ENCODE measurements around the gene PCSK4.
"Not testable (repeated sequence)": the region's sequence is repeated elsewhere in the genome, so short reads cannot be mapped to it uniquely, and the experiment has no call there.

PCSK4 gene

GRCh38 chr19:1486720-1487575 lies 3.2 kb downstream of the PCSK4 start:
- DNase-seq: no peak

DNA sequence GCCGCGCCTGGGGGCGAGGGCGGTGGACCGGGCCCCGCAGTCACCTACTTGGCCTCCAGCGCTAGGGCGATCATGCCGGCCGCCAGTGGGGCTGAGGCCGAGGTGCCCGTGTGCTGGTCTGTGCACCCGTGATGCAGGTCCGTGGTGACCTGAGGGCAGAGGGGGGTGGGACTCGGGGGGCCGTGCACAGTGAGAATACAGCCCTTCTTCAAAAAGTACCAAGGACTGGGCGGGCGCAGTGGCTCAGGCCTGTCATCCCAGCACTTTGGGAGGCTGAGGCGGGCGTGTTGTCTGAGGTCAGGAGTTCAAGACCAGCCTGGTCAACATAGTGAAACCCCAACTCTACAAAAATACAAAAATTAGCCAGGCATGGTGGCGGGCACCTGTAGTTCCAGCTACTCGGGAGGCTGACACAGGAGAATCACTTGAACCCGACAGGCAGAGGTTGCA lies 6.1 kb downstream of the PCSK4 start:
- DNase-seq: no peak

DNA sequence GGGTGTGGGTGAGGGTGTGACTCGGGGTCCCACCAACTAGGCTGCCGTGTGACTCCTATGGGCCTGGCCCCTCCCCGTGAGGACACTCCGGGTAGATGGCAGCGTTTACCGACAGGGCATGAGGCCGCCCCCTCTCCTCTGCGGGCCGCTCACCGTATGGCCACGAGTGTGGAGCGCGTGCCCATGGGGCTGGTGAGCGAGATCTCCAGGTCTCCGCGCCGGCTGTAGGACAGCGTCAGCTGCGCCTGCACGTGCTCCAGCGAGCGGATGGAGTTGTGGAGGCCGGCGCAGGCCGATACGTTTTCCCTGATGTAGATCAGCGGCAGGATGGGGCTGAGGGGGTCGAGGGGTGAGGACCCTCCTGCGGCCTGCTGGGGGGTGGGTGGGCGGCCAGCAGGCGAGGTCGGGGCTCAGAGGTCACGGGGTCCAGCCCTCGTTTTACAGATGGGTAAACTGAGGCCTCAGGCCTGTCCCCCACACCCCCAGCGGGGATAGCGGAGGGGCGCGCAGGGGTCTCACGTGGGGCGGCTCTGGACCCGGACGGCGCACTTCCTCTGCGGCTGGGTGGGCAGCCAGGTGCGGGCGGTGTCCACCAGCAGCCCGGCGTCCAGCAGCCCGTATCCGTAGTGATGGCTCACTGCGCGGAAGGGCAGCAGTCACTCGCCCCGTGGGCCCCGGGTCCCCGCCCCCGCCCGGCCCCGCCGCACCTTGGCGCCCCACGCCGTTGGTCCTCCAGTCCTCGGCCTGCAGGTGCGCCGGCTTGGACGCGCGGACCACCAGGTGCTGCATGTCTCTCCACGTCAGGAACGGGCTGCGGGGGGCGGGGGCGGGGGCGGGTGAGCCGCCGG lies 6.8 kb downstream of the PCSK4 start:
- DNase-seq: no peak

GRCh38 chr19:1482361-1483130 lies 7.6 kb downstream of the PCSK4 start:
- no peak for DNase-seq

DNA sequence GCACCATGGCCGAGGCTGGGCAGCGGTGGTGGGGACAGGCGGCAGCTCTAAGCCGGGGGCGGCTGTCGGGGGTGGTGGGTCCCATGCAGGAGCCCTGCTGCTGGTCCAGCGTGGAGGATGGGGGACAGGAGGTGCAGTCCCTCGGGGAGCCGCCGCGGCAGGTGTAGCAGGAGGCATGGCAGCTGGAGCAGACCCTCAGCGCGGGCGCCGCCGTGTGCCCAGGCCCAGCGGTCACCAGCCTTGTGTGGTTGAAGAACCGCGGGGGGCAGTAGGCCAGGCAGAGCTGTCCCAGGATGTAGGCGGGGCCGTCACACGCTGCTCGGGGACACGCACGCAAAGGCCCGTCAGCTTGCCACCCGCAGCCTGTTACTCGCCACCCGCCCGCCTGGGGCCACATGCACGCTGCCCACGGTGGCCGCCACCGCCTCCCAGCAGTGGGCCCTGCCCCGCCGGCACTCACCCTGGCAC lies 8.2 kb downstream of the PCSK4 start:
- no peak for DNase-seq

- DNase-seq: no peak
These were observed 8.8 kb downstream of the PCSK4 start for GRCh38 chr19:1481224-1481892.

DNA sequence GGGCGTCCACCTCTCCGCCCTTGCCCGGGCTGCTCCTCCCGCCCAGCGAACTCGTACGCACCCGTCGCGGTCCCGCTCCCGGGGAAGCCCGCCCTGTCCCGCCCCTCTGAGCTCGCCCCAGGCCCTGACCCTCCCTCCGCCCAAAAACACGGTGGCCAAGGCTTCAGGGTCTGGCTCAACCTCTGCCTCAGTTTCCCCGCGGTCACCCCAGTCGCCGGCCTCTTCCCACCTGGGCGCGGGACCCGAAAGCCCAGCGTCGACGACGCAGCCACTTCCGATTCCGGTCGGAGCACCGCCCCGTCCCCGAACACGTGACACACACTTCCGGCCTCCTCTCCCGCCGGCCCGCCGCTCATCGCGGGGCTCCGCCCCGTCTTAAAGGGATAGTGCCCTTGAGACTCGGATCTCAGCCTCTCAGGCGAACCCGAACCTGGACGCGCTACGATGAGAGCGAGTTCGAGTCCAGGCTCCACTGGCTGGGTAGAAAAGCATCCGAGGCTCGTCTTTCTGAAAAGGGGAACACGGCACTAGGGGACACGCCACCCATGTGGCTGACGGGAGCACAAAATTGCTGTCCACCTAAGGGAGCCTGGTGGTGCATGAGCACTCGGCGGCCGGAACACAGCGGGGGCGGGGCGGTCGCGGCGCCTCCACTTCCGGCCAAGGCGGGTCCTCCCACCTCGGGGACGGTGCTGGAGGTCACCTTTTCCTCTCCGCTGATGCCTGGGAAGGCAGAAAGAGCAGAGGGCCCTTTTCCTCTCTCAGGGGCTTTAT lies 11.0 kb downstream of the PCSK4 start, which contains the start of gene C19orf25:
TSS of gene C19orf25 (minus strand) at position 282 of the 774 bp plus-strand sequence. CDS start 312 bp downstream, outside the sequence.
- peak; percentile 96 for DNase-seq

DNA sequence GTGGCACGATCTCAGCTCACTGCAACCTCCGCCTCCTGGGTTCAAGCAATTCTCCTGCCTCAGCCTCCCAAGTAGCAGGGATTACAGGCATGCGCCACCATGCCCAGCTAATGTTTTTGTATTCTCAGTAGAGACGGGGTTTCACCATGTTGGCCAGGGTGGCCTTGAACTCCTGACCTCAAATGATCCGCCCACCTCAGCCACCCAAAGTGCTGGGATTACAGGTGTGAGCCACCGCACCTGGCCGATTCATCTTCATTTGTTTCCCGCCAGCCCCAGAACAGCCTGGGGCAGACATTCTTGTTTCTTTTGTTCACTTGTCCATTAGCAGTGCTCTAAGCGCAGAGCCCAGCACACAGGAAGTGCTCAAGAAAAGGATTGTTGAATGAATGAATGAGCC lies 13.1 kb downstream of the PCSK4 start:
- not testable (repeated sequence) for DNase-seq

GRCh38 chr19:1475751-1476437 lies 14.3 kb downstream of the PCSK4 start:
- DNase-seq: no peak

GRCh38 chr19:1474765-1475351 lies 15.3 kb downstream of the PCSK4 start:
- DNase-seq: no peak

- no peak for DNase-seq
These were observed 16.0 kb downstream of the PCSK4 start for GRCh38 chr19:1474011-1474764.

- DNase-seq: no peak
These were observed 16.9 kb downstream of the PCSK4 start for GRCh38 chr19:1473085-1473851.

DNA sequence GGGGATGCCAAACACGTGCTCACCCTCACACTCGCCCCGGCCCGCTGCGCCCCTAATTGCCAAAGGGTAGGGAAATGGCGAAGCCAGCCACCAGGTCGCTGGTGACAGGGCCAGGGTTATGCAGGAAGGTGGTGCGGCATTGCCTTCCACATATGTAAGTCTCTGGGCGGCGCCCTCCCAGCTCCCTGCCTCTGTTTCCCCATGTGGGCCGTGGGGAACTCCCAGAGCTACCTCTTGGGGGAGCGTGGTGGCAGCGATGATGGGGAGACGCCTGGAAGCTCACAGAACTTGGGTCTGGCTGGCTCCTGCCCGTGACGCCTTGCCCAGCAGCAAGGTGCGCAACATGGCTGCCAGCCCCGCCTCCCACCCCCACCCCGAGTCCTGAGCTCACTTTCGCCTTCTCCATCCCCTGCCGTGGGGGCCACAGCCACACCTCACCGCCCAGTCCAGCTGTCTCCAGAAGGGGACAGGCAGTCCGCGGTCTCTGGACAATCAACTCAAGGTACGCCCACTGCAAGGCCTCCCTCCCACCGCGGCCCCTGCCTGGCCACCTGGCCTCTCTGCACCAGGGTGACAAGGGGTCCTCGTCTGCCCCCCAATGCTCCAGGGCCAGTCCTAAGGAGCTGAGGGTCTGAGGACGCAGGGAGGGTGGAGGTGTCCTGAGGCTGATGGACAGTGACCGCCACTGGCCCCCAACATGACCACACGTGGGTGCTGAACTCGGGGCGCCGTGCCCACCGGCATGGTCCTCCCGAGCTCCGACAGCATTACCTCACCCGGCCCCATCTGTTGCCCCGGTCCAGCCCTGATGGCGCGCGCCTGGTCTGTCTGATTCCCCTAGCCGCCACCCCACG lies 17.7 kb downstream of the PCSK4 start:
- DNase-seq: no peak

GRCh38 chr19:1471515-1472160 lies 18.5 kb downstream of the PCSK4 start:
- no peak for DNase-seq

- no peak for DNase-seq
These were observed 19.1 kb downstream of the PCSK4 start for GRCh38 chr19:1471010-1471514.

DNA sequence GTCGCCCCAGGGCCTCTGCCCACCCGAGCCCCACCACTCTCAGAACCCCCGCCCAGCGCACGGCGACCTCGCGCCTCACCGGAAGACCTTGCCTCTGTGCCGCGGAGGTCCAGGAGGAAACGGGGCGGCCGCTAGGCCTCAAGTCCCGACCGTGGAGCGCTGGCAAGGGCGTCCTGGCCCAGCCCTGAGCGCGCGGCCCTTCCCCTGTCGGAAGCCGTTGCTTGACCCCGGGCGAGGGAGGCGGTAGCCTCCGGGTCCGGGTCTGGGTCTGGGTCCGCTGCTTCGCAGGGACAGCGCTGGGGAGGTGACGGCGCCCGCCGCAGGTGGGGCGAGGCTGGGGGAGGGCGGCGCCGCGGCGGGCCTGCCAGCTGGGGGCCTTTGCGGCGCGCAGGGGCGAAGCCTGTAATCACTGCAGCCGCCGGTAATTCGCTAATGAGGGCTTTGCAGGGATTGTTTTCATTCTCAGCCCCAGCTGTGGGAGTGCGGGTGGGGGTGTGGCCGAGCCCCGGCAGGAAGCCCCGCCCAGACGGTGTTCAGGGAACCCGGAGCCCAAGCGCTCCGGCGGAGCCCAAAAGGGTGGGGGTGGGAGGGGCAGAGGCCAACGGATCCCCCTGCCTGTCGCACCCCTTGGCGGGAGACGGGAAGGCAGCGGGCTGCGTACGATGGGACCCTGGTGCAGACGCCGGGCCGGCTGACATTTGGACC lies 19.7 kb downstream of the PCSK4 start:
- DNase-seq: peak; percentile 68

DNA sequence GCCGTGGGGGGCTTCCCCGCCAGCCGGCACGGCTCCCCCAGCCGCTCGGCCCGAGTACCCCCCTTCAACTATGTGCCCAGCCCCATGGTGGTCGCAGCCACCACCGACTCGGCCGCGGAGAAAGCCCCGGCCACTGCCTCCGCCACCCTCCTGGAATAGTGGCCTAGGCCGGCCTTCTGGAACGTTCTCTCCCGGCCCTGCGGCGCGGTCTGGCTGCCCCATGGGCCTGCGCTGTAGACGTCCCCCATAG lies 20.2 kb downstream of the PCSK4 start:
- DNase-seq: peak; percentile 37

Measured in activated CD4-positive, CD25-positive, alpha-beta regulatory T cell treated with anti-CD3 and anti-CD28 coated beads, Interleukin-2, amount 50 U/mL, for 72 hours (primary cell).